Spleen (tissue), 7 donors: Measurements from ENCODE around the gene ENC1.

Source experiments
- POLR2A ChIP-seq, 3 donors: fragments of 450-650 bp; IDR thresholded peaks; one replicate each; pipeline ENCODE4 v1.5.1; 2017; ENCODE audit warnings: antibody characterized with exemption in 3 of 3, mild to moderate bottlenecking in 1 of 3
- TF ChIP-seq, protein P1 (sequence below), 11 experiments: fragments of 200-600 bp in 7 of 11; fragments of 450-650 bp in 4 of 11; sonication (generic) in 4 of 11; IDR thresholded peaks in 8 of 11; conservative IDR thresholded peaks in 3 of 11; 1 replicate in 7 of 11; 2 replicates in 4 of 11; pipeline versions ENCODE4 v1.4.0 to v1.8.0; 2016 to 2021; ENCODE audit warnings: antibody characterized with exemption in 11 of 11, inconsistent platforms in 4 of 11, mild to moderate bottlenecking in 1 of 11
- donor health status: DM: no; HTN: no; CAD: no; lungs with moderate emphysema.
- donor health status: DM: no; HTN: no; CAD: no.
- donor health status: DM: no; HTN: no; CAD: no.

DNA sequence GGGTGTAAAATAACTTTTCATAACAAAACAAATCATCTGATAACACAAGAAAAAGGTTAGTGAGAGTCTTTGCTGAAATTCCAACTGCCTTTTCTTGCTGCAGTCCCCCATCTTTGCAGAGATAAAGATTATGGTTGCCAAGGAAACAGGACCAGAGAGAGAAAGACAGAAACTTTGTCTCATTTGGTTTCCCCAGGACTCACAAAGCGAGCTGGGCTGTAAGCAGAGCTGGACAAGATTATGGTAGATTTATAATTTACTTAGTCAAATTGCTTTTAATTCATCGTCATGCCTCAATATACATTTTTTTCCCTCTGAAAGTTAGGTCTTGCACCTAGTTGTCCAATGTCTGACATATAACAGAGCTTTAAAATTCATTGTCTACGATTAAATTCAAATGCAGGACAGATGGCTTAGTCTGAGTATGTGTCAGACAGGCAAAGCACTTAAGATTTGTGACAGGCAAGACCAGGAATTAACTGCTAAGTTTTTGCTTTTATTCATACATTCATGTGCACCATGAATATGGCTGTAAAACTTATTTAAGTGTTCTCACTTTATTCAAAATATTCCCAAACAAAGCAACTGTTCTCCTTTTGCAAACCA is 17.4 kb downstream of the ENC1 start:
- TF ChIP-seq, protein P1, sequence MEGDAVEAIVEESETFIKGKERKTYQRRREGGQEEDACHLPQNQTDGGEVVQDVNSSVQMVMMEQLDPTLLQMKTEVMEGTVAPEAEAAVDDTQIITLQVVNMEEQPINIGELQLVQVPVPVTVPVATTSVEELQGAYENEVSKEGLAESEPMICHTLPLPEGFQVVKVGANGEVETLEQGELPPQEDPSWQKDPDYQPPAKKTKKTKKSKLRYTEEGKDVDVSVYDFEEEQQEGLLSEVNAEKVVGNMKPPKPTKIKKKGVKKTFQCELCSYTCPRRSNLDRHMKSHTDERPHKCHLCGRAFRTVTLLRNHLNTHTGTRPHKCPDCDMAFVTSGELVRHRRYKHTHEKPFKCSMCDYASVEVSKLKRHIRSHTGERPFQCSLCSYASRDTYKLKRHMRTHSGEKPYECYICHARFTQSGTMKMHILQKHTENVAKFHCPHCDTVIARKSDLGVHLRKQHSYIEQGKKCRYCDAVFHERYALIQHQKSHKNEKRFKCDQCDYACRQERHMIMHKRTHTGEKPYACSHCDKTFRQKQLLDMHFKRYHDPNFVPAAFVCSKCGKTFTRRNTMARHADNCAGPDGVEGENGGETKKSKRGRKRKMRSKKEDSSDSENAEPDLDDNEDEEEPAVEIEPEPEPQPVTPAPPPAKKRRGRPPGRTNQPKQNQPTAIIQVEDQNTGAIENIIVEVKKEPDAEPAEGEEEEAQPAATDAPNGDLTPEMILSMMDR (IDR thresholded peaks at IDR 0.05 in 8 of 11, conservative IDR thresholded peaks at IDR 0.05 in 3 of 11) = no peak
- TF ChIP-seq POLR2A (IDR thresholded peaks at IDR 0.05) = no peak
